WTC11 (cell line): ENCODE measurements around the gene PPM1K. TPM values are rescaled to one million over a fixed set of nuclear protein-coding genes. Genes with fewer than 3 reads are reported as not detected.

ENCODE experiments used
- ATAC-seq: fragments of 200-7000 bp; cut with Tn5 transposase; 2 replicates; pipeline ENCODE4 v1.10.0; 2021; ENCODE audit warnings: mild to moderate bottlenecking, moderate library complexity
- CTCF ChIA-PET: fragments of 300-600 bp; sonication (Branson Sonifier 250); formaldehyde crosslinking; loops from one replicate; lab custom pipeline; 2021; ENCODE audit warnings: antibody characterized with exemption; lab: Charles Lee
- POLR2A ChIA-PET: fragments of 350-600 bp; sonication (Branson Sonifier 250); formaldehyde crosslinking; loops from one replicate; lab custom pipeline; 2021; ENCODE audit warnings: antibody characterized with exemption; lab: Charles Lee
- DNase-seq: peaks from one replicate; pipeline ENCODE4 v3.0.0; 2021; ENCODE audit warnings: low spot score
- H3K27ac Mint-ChIP-seq: 2 replicates; pipeline ENCODE4 v1.8.0; 2021; ENCODE audit warnings: mixed read lengths
- H3K27me3 Mint-ChIP-seq: 2 replicates; pipeline ENCODE4 v1.8.0; 2021; ENCODE audit warnings: low read depth, mild to moderate bottlenecking, moderate library complexity, mixed read lengths
- H3K36me3 Mint-ChIP-seq: 2 replicates; pipeline ENCODE4 v1.8.0; 2021; ENCODE audit warnings: mixed read lengths
- H3K4me1 Mint-ChIP-seq: 2 replicates; pipeline ENCODE4 v1.8.0; 2022; ENCODE audit warnings: mixed read lengths
- H3K4me3 Mint-ChIP-seq: 2 replicates; pipeline ENCODE4 v1.8.0; 2021; ENCODE audit warnings: mild to moderate bottlenecking, moderate library complexity, mixed read lengths
- H3K9me3 Mint-ChIP-seq: 2 replicates; pipeline ENCODE4 v1.8.0; 2021; ENCODE audit warnings: mixed read lengths
- CREB1 ChIP-seq: sonication (generic); formaldehyde crosslinking; IDR thresholded peaks from 2 replicates; pipeline ENCODE4 v1.8.0; 2023; ENCODE audit warnings: mild to moderate bottlenecking, missing genetic modification reagents
- ELF4 ChIP-seq: sonication (generic); formaldehyde crosslinking; IDR thresholded peaks from 2 replicates; pipeline ENCODE4 v1.8.1; 2022; ENCODE audit warnings: low read depth, mild to moderate bottlenecking, moderate library complexity, missing genetic modification reagents
- ESRRA ChIP-seq: sonication (generic); formaldehyde crosslinking; IDR thresholded peaks from 2 replicates; pipeline ENCODE4 v1.8.1; 2022; ENCODE audit warnings: mild to moderate bottlenecking, missing genetic modification reagents, borderline replicate concordance
- FOXJ3 ChIP-seq: sonication (generic); formaldehyde crosslinking; IDR thresholded peaks from 2 replicates; pipeline ENCODE4 v1.9.0; 2021; ENCODE audit warnings: missing genetic modification reagents, mild to moderate bottlenecking, borderline replicate concordance
- FOXK1 ChIP-seq: sonication (generic); formaldehyde crosslinking; IDR thresholded peaks from 2 replicates; pipeline ENCODE4 v1.8.0; 2022; ENCODE audit warnings: mild to moderate bottlenecking, moderate library complexity, missing genetic modification reagents
- FOXP1 ChIP-seq: sonication (generic); formaldehyde crosslinking; IDR thresholded peaks from 2 replicates; pipeline ENCODE4 v1.8.0; 2022; ENCODE audit warnings: missing genetic modification reagents, mild to moderate bottlenecking, moderate library complexity, borderline replicate concordance
- NFE2L1 ChIP-seq: sonication (generic); formaldehyde crosslinking; IDR thresholded peaks from 2 replicates; pipeline ENCODE4 v1.8.1; 2023; ENCODE audit warnings: missing genetic modification reagents
- NR2C2 ChIP-seq: sonication (generic); formaldehyde crosslinking; IDR thresholded peaks from 2 replicates; pipeline ENCODE4 v1.8.0; 2022; ENCODE audit warnings: mild to moderate bottlenecking, missing genetic modification reagents
- SP1 ChIP-seq: sonication (generic); formaldehyde crosslinking; conservative IDR thresholded peaks from 2 replicates; pipeline ENCODE4 v1.8.1; 2022; ENCODE audit warnings: missing genetic modification reagents
- TP53 ChIP-seq: sonication (generic); formaldehyde crosslinking; IDR thresholded peaks from 2 replicates; pipeline ENCODE4 v1.8.1; 2023; ENCODE audit warnings: mild to moderate bottlenecking, missing genetic modification reagents
- ZBTB21 ChIP-seq: sonication (generic); formaldehyde crosslinking; IDR thresholded peaks from 2 replicates; pipeline ENCODE4 v1.8.1; 2023; ENCODE audit warnings: mild to moderate bottlenecking, missing genetic modification reagents, borderline replicate concordance
- ZNF263 ChIP-seq: sonication (generic); formaldehyde crosslinking; IDR thresholded peaks from 2 replicates; pipeline ENCODE4 v1.8.1; 2022; ENCODE audit warnings: low read depth, mild to moderate bottlenecking, moderate library complexity, missing genetic modification reagents
- total RNA-seq: library from RNA; stranded (reverse); gene quantifications from 3 replicates; pipeline ENCODE4 v1.2.3, GENCODE V29; 2021
- TF ChIP-seq, protein P1 (sequence below): sonication (generic); formaldehyde crosslinking; IDR thresholded peaks from 2 replicates; pipeline ENCODE4 v1.8.0; 2022; ENCODE audit warnings: mild to moderate bottlenecking, missing genetic modification reagents
- TF ChIP-seq, protein P2 (sequence below): sonication (generic); formaldehyde crosslinking; IDR thresholded peaks from 2 replicates; pipeline ENCODE4 v1.8.1; 2023; ENCODE audit warnings: mild to moderate bottlenecking, missing genetic modification reagents, borderline replicate concordance
- TF ChIP-seq, protein P3 (sequence below): sonication (generic); formaldehyde crosslinking; IDR thresholded peaks from 2 replicates; pipeline ENCODE4 v1.8.1; 2022; ENCODE audit warnings: missing genetic modification reagents, borderline replicate concordance
- TF ChIP-seq, protein P4 (sequence below): sonication (generic); formaldehyde crosslinking; IDR thresholded peaks from 2 replicates; pipeline ENCODE4 v1.8.1; 2022; ENCODE audit warnings: mild to moderate bottlenecking, missing genetic modification reagents, moderate library complexity, borderline replicate concordance
- TF ChIP-seq, protein P5 (sequence below): sonication (generic); formaldehyde crosslinking; IDR thresholded peaks from 2 replicates; pipeline ENCODE4 v1.8.1; 2023; ENCODE audit warnings: mild to moderate bottlenecking, missing genetic modification reagents

The PPM1K gene
- total RNA-seq, 1 experiment from 2014 or later = 17.0 TPM

- TF ChIP-seq, protein P1, sequence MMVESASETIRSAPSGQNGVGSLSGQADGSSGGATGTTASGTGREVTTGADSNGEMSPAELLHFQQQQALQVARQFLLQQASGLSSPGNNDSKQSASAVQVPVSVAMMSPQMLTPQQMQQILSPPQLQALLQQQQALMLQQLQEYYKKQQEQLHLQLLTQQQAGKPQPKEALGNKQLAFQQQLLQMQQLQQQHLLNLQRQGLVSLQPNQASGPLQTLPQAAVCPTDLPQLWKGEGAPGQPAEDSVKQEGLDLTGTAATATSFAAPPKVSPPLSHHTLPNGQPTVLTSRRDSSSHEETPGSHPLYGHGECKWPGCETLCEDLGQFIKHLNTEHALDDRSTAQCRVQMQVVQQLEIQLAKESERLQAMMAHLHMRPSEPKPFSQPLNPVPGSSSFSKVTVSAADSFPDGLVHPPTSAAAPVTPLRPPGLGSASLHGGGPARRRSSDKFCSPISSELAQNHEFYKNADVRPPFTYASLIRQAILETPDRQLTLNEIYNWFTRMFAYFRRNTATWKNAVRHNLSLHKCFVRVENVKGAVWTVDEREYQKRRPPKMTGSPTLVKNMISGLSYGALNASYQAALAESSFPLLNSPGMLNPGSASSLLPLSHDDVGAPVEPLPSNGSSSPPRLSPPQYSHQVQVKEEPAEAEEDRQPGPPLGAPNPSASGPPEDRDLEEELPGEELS (CRISPR knock-in tag) = no peak
- TF ChIP-seq CREB1 (CRISPR knock-in tag) = no peak
- TF ChIP-seq ZNF263 (CRISPR knock-in tag) = no peak
- TF ChIP-seq, protein P2, sequence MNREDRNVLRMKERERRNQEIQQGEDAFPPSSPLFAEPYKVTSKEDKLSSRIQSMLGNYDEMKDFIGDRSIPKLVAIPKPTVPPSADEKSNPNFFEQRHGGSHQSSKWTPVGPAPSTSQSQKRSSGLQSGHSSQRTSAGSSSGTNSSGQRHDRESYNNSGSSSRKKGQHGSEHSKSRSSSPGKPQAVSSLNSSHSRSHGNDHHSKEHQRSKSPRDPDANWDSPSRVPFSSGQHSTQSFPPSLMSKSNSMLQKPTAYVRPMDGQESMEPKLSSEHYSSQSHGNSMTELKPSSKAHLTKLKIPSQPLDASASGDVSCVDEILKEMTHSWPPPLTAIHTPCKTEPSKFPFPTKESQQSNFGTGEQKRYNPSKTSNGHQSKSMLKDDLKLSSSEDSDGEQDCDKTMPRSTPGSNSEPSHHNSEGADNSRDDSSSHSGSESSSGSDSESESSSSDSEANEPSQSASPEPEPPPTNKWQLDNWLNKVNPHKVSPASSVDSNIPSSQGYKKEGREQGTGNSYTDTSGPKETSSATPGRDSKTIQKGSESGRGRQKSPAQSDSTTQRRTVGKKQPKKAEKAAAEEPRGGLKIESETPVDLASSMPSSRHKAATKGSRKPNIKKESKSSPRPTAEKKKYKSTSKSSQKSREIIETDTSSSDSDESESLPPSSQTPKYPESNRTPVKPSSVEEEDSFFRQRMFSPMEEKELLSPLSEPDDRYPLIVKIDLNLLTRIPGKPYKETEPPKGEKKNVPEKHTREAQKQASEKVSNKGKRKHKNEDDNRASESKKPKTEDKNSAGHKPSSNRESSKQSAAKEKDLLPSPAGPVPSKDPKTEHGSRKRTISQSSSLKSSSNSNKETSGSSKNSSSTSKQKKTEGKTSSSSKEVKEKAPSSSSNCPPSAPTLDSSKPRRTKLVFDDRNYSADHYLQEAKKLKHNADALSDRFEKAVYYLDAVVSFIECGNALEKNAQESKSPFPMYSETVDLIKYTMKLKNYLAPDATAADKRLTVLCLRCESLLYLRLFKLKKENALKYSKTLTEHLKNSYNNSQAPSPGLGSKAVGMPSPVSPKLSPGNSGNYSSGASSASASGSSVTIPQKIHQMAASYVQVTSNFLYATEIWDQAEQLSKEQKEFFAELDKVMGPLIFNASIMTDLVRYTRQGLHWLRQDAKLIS (CRISPR knock-in tag) = no peak
- no peak for TF ChIP-seq ELF4 (CRISPR knock-in tag)
- no peak for TF ChIP-seq FOXP1 (CRISPR knock-in tag)
- TF ChIP-seq, protein P3, sequence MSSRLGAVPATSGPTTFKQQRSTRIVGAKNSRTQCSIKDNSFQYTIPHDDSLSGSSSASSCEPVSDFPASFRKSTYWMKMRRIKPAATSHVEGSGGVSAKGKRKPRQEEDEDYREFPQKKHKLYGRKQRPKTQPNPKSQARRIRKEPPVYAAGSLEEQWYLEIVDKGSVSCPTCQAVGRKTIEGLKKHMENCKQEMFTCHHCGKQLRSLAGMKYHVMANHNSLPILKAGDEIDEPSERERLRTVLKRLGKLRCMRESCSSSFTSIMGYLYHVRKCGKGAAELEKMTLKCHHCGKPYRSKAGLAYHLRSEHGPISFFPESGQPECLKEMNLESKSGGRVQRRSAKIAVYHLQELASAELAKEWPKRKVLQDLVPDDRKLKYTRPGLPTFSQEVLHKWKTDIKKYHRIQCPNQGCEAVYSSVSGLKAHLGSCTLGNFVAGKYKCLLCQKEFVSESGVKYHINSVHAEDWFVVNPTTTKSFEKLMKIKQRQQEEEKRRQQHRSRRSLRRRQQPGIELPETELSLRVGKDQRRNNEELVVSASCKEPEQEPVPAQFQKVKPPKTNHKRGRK = no peak
- TF ChIP-seq SP1 (CRISPR knock-in tag) = no peak
- TF ChIP-seq NR2C2 (CRISPR knock-in tag) = no peak
- TF ChIP-seq FOXJ3 (CRISPR knock-in tag) = no peak
- TF ChIP-seq, protein P4, sequence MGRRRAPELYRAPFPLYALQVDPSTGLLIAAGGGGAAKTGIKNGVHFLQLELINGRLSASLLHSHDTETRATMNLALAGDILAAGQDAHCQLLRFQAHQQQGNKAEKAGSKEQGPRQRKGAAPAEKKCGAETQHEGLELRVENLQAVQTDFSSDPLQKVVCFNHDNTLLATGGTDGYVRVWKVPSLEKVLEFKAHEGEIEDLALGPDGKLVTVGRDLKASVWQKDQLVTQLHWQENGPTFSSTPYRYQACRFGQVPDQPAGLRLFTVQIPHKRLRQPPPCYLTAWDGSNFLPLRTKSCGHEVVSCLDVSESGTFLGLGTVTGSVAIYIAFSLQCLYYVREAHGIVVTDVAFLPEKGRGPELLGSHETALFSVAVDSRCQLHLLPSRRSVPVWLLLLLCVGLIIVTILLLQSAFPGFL (CRISPR knock-in tag) = no peak
- no peak for TF ChIP-seq ZBTB21 (CRISPR knock-in tag)
- no peak for TF ChIP-seq TP53
- no peak for TF ChIP-seq ESRRA (CRISPR knock-in tag)
- TF ChIP-seq NFE2L1 (CRISPR knock-in tag) = no peak
- TF ChIP-seq, protein P5, sequence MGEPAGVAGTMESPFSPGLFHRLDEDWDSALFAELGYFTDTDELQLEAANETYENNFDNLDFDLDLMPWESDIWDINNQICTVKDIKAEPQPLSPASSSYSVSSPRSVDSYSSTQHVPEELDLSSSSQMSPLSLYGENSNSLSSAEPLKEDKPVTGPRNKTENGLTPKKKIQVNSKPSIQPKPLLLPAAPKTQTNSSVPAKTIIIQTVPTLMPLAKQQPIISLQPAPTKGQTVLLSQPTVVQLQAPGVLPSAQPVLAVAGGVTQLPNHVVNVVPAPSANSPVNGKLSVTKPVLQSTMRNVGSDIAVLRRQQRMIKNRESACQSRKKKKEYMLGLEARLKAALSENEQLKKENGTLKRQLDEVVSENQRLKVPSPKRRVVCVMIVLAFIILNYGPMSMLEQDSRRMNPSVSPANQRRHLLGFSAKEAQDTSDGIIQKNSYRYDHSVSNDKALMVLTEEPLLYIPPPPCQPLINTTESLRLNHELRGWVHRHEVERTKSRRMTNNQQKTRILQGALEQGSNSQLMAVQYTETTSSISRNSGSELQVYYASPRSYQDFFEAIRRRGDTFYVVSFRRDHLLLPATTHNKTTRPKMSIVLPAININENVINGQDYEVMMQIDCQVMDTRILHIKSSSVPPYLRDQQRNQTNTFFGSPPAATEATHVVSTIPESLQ (CRISPR knock-in tag) = no peak
- TF ChIP-seq FOXK1 (CRISPR knock-in tag) = no peak
- H3K36me3 Mint-ChIP-seq = peaks cover 48% of the 10 kb centered on the region
- ATAC-seq (no peak), DNase-seq (no peak)
- no peak overlapping the region for H3K4me3 Mint-ChIP-seq
- CTCF ChIA-PET = interaction anchor here (1.0 to 1.1 kb wide), 2 partner anchors 9 to 56 kb away, joined by 4 read pairs; partner anchors contain the start of gene PPM1K
- peaks cover 28% of the 10 kb centered on the region for H3K4me1 Mint-ChIP-seq
- peaks cover 34% of the 10 kb centered on the region for H3K9me3 Mint-ChIP-seq
- POLR2A ChIA-PET = no interaction called here
- H3K27me3 Mint-ChIP-seq = 0 out of 2 replicates have a peak, but pooled peaks cover 2% of the 10 kb centered on the region
- no peak overlapping the region for H3K27ac Mint-ChIP-seq
Measured at GRCh38 chr4:88275516-88275915, 8.8 kb downstream of the PPM1K start.
